ENCODE measurements around the gene ZNF367.

The ZNF367 gene

GRCh38 chr9:96442491-96442890 lies 24.3 kb upstream of the ZNF367 start:
- Histone ChIP-seq H3K27me3 (ENCODE audit: low read depth, low read length) (no peaks in the 10 kb centered on the region), H4K20me1 (ENCODE audit: insufficient read depth, low read length) (no peaks in the 10 kb centered on the region), H3K36me3 (replicated peaks; ENCODE audit: low read depth, low read length) (no peaks in the 10 kb centered on the region), H3K4me2 (ENCODE audit: low read length) (no peak overlapping the region), H3K79me2 (ENCODE audit: low read length) (no peaks in the 10 kb centered on the region), H3K27ac (ENCODE audit: low read length) (no peak overlapping the region), H3K9ac (ENCODE audit: low read length) (no peak overlapping the region), H3K4me3 (ENCODE audit: low read length) (no peak overlapping the region), H3K9me3 (ENCODE audit: insufficient read depth, low read length) (no peaks in the 10 kb centered on the region), H3K4me1 (ENCODE audit: low read length) (no peaks in the 10 kb centered on the region), H2AFZ (ENCODE audit: low read depth, low read length) (no peak overlapping the region)
- TF ChIP-seq EZH2phosphoT487 (IDR thresholded peaks at IDR 0.05; ENCODE audit: low read depth) = no peak
- TF ChIP-seq, protein P1, sequence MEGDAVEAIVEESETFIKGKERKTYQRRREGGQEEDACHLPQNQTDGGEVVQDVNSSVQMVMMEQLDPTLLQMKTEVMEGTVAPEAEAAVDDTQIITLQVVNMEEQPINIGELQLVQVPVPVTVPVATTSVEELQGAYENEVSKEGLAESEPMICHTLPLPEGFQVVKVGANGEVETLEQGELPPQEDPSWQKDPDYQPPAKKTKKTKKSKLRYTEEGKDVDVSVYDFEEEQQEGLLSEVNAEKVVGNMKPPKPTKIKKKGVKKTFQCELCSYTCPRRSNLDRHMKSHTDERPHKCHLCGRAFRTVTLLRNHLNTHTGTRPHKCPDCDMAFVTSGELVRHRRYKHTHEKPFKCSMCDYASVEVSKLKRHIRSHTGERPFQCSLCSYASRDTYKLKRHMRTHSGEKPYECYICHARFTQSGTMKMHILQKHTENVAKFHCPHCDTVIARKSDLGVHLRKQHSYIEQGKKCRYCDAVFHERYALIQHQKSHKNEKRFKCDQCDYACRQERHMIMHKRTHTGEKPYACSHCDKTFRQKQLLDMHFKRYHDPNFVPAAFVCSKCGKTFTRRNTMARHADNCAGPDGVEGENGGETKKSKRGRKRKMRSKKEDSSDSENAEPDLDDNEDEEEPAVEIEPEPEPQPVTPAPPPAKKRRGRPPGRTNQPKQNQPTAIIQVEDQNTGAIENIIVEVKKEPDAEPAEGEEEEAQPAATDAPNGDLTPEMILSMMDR (IDR thresholded peaks at IDR 0.05; ENCODE audit: low read depth, low read length) = no peak

DNA sequence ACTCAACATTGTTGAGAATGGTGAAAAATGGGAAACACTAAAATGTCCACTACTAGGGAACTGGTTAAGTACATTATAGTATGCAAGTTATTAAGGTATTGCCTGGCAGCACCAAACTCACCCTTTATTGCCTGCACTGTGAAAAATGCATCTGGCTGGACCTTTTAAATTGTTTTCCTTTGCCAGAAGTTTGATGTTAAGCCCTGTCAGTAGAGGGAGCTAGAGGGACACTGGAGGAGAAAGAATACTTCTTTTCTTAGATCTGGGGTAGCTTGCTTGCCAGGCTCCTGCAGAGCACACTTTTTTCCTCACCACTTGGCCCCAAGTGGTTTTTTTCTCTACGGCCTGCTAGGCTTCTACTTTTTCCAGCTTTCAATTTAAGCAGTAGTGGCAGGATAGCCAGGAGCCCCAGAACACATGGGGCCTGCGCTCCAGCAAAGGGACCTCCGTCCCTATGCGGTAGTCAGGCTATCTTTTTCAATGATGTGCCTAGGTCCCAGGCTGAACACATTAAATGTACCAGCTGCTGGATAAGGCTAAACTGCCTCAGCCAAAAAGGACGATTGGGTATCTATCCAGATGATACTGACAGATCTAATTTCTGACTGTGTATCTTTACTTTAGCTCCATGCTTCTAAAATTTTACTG lies 23.8 kb upstream of the ZNF367 start:
- TF ChIP-seq EZH2phosphoT487 (IDR thresholded peaks at IDR 0.05; ENCODE audit: low read depth) = no peak
- TF ChIP-seq, protein P1 (IDR thresholded peaks at IDR 0.05; ENCODE audit: low read depth, low read length) = peak; percentile 72
- Histone ChIP-seq H2AFZ (ENCODE audit: low read depth, low read length) (no peak overlapping the region), H3K9me3 (ENCODE audit: insufficient read depth, low read length) (no peaks in the 10 kb centered on the region), H3K79me2 (ENCODE audit: low read length) (no peaks in the 10 kb centered on the region), H3K27ac (ENCODE audit: low read length) (no peak overlapping the region), H3K4me3 (ENCODE audit: low read length) (no peak overlapping the region), H3K4me1 (ENCODE audit: low read length) (no peaks in the 10 kb centered on the region), H3K36me3 (replicated peaks; ENCODE audit: low read depth, low read length) (no peaks in the 10 kb centered on the region), H3K27me3 (ENCODE audit: low read depth, low read length) (no peaks in the 10 kb centered on the region), H3K9ac (ENCODE audit: low read length) (no peak overlapping the region), H4K20me1 (ENCODE audit: insufficient read depth, low read length) (no peaks in the 10 kb centered on the region), H3K4me2 (ENCODE audit: low read length) (no peak overlapping the region)

DNA sequence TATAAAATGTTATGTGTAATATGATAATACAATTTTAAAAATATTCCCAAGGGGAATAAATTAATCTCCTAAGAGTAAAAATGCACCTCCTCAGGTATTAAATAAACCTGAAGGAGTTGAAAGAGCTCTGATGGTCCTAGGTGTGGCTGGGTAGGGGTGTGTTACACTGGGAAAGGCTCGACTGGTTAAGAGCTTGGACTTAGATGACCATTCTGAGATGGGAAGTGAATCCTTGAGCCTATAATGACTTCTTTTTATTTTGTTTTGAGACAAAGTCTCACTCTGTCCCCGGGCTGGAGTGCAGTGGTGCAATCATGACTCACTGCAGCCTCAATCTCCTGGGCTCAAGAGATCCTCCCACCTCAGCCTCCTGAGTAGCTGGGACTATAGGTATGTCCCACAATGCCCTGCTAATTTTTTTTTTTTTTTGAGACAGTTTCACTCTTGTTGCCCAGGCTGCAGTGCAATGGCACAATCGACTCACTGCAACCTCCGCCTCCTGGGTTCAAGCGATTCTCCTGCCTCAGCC lies 22.6 kb upstream of the ZNF367 start:
- no peaks in the 10 kb centered on the region for H4K20me1 ChIP-seq (ENCODE audit: insufficient read depth, low read length)
- H3K4me3 ChIP-seq (ENCODE audit: low read length) = no peak overlapping the region
- no peaks in the 10 kb centered on the region for H3K9me3 ChIP-seq (ENCODE audit: insufficient read depth, low read length)
- no peak overlapping the region for H3K9ac ChIP-seq (ENCODE audit: low read length)
- no peaks in the 10 kb centered on the region for H3K27me3 ChIP-seq (ENCODE audit: low read depth, low read length)
- H3K79me2 ChIP-seq (ENCODE audit: low read length) = no peaks in the 10 kb centered on the region
- H3K4me2 ChIP-seq (ENCODE audit: low read length) = no peak overlapping the region
- no peak for TF ChIP-seq EZH2phosphoT487 (IDR thresholded peaks at IDR 0.05; ENCODE audit: low read depth)
- TF ChIP-seq, protein P1 (IDR thresholded peaks at IDR 0.05; ENCODE audit: low read depth, low read length) = no peak
- no peak overlapping the region for H2AFZ ChIP-seq (ENCODE audit: low read depth, low read length)
- no peak overlapping the region for H3K27ac ChIP-seq (ENCODE audit: low read length)
- no peaks in the 10 kb centered on the region for H3K36me3 ChIP-seq (replicated peaks; ENCODE audit: low read depth, low read length)
- no peaks in the 10 kb centered on the region for H3K4me1 ChIP-seq (ENCODE audit: low read length)

DNA sequence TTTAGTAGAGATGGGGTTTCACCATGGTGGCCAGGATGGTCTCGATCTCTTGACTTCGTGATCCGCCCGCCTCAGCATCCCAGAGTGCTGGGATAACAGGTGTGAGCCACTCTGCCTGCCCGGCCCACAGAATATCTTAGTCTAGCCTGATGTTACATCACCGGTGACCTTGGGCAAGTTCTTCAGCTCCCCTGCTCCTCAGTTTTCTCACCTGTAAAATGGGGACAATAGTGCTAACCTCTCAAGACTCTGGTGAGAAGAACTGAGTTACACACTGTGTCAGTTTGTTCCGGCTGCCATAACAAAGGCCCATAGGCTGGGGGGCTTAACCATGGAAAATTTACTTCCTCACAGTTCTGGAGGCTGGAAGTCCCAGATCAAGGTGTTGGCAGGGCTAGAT lies 19.3 kb upstream of the ZNF367 start:
- Histone ChIP-seq H4K20me1 (ENCODE audit: insufficient read depth, low read length) (no peaks in the 10 kb centered on the region), H2AFZ (ENCODE audit: low read depth, low read length) (no peak overlapping the region), H3K4me2 (ENCODE audit: low read length) (no peak overlapping the region), H3K27ac (ENCODE audit: low read length) (no peak overlapping the region), H3K4me3 (ENCODE audit: low read length) (no peak overlapping the region), H3K9ac (ENCODE audit: low read length) (no peak overlapping the region), H3K9me3 (ENCODE audit: insufficient read depth, low read length) (no peaks in the 10 kb centered on the region), H3K36me3 (replicated peaks; ENCODE audit: low read depth, low read length) (no peaks in the 10 kb centered on the region), H3K27me3 (ENCODE audit: low read depth, low read length) (no peaks in the 10 kb centered on the region), H3K4me1 (ENCODE audit: low read length) (no peaks in the 10 kb centered on the region), H3K79me2 (ENCODE audit: low read length) (no peaks in the 10 kb centered on the region)
- TF ChIP-seq, protein P1 (IDR thresholded peaks at IDR 0.05; ENCODE audit: low read depth, low read length) = no peak
- TF ChIP-seq EZH2phosphoT487 (IDR thresholded peaks at IDR 0.05; ENCODE audit: low read depth) = no peak
